Measurements from ENCODE around the gene TARM1. TPM values are rescaled to one million over a fixed set of nuclear protein-coding genes. Genes with fewer than 3 reads are reported as not detected.

TARM1 gene
- 0.05 TPM for total RNA-seq
- polyA plus RNA-seq, result not detected
- long read RNA-seq, donor 1, result 0 reads
- long read RNA-seq, donor 2, result 0 reads
- long read RNA-seq, donor 3, result 0 reads
- long read RNA-seq, donor 4, result 0 reads
- long read RNA-seq, donor 5, result 0 reads
- long read RNA-seq, donor 6, result 0 reads
- long read RNA-seq, donor 7, result 0 reads
- long read RNA-seq, donor 8, result 0 reads
- long read RNA-seq, donor 9, result 0 reads
- long read RNA-seq, donor 10, partial matches to known transcripts, result 96 of 212 reads
- long read RNA-seq, donor 10, other reads (novel, unspliced or antisense), result 116 of 212 reads

GRCh38 chr19:54081032-54081431 lies at the start of gene TARM1:
Gene TARM1 (minus strand): TSS chr19:54081365. CDS start chr19:54081340, 25 bp downstream.
- Histone ChIP-seq H3K4me3 (ENCODE audit: low read length in 2 of 2) (no peak within 1 kb of the TSS), H3K4me1 (ENCODE audit: control insufficient read depth in 2 of 2, insufficient read depth in 2 of 2, low read length in 2 of 2) (no peaks in the 10 kb centered on the region), H3K27ac (ENCODE audit: low read depth in 1 of 2, low read length in 1 of 2) (no peak within 1 kb of the TSS), H3K27me3 (ENCODE audit: control insufficient read depth in 2 of 2, insufficient read depth in 1 of 2, low read length in 1 of 2) (no peaks in the 10 kb centered on the region), H3K36me3 (ENCODE audit: control insufficient read depth in 2 of 2, insufficient read depth in 2 of 2, low read length in 1 of 2) (no peaks in the 10 kb centered on the region), H3K9me3 (ENCODE audit: control insufficient read depth in 2 of 2, insufficient read depth in 1 of 2, low read length in 1 of 2) (peaks cover 3 to 8% of the 10 kb centered on the region in 2 donors)
- DNase-seq (ENCODE audit: low read depth in 6 of 9, low spot score in 9 of 9), result no peak
- 83% methylated on average over 7 of the region's 7 CpGs for WGBS

DNA sequence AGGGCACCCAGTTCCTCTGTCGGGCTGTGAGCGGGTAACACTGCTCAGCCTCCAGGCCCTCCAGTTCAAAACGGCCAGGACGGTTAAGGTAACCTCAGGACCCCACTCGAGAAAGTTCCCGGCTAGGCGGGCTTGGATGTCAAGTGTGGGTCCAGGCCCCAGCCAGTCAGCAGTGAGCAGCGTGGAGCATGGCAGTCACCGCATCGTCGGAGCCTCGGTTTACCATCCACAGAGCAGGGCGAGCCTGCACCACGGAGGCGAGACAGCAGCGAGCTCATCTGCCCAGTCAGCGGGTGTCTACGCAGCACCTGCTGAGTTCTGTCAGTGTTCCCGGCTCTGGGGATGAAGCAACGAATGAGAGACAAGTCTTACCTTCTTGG lies 48.4 kb upstream of the TARM1 start:
- Histone ChIP-seq H3K9me3 (ENCODE audit: control insufficient read depth in 2 of 2, insufficient read depth in 1 of 2, low read length in 1 of 2) (peaks cover 2 to 4% of the 10 kb centered on the region in 2 donors), H3K36me3 (ENCODE audit: control insufficient read depth in 2 of 2, insufficient read depth in 2 of 2, low read length in 1 of 2) (peaks cover 44 to 56% of the 10 kb centered on the region in 2 donors), H3K4me1 (ENCODE audit: control insufficient read depth in 2 of 2, insufficient read depth in 2 of 2, low read length in 2 of 2) (no peaks in the 10 kb centered on the region), H3K27me3 (ENCODE audit: control insufficient read depth in 2 of 2, insufficient read depth in 1 of 2, low read length in 1 of 2) (no peaks in the 10 kb centered on the region), H3K27ac (ENCODE audit: low read depth in 1 of 2, low read length in 1 of 2) (no peak overlapping the region), H3K4me3 (ENCODE audit: low read length in 2 of 2) (no peak overlapping the region)
- 97% methylated on average over 20 of the region's 20 CpGs for WGBS
- DNase-seq (ENCODE audit: low read depth in 6 of 9, low spot score in 9 of 9), result no peak

DNA sequence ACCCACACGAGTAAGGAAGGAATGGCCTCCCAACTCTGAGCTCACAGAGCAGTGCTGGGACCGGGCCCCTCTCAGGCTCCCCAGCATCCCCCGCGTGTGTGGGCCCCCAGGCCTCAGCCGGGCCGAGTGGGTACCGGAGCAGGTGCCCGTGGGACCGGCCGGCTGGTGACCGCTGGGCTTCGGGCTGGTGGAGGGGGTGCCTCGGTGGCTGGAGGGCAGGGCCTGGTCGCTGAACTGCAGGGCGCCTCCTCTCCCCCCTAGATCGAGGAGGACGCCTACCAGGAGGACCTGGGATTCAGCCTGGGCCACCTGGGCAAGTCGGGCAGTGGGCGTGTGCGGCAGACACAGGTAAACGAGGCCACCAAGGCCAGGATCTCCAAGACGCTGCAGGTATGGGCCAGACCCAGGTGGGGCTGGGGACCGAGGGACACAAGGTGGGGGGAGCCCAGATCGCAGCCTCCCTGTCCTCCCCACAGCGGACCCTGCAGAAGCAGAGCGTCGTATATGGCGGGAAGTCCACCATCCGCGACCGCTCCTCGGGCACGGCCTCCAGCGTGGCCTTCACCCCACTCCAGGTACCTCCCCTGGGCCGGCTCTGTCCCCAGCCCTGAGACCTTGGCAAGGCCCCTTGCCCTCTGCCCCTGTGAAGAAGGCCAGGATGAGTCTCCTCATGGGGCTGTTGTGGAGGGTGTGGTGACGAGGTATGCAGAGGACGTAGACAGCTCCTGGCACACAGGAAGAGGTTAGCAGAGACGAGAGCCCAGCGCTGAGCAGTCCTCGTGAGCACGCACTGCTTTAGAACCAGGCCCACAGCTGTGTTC lies 47.8 kb upstream of the TARM1 start:
- H3K4me1 ChIP-seq (ENCODE audit: control insufficient read depth in 2 of 2, insufficient read depth in 2 of 2, low read length in 2 of 2), result no peaks in the 10 kb centered on the region
- H3K27ac ChIP-seq (ENCODE audit: low read depth in 1 of 2, low read length in 1 of 2), result no peak overlapping the region

DNA sequence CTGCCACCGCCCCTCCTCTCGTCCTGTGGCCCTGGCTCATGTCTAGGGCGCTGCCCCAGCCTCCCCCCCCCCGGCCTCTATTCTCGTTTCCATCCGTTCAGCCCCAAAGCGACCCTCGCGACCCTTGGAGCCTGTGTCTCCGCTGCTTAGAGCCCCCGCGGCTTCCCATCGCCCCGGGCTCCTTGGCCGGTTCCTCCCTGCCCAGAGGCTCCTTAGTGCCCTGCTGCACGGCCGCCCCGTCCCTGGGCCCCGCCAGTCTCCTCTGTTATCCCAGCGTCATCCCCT lies 47.2 kb upstream of the TARM1 start:
- 94% methylated on average over 20 of the region's 20 CpGs for WGBS
- H3K36me3 ChIP-seq (ENCODE audit: control insufficient read depth in 2 of 2, insufficient read depth in 2 of 2, low read length in 1 of 2), result peaks cover 55 to 68% of the 10 kb centered on the region in 2 donors
- DNase-seq (ENCODE audit: low read depth in 6 of 9, low spot score in 9 of 9), result no peak
- H3K27me3 ChIP-seq (ENCODE audit: control insufficient read depth in 2 of 2, insufficient read depth in 1 of 2, low read length in 1 of 2), result no peaks in the 10 kb centered on the region
- no peaks in the 10 kb centered on the region for H3K4me1 ChIP-seq (ENCODE audit: control insufficient read depth in 2 of 2, insufficient read depth in 2 of 2, low read length in 2 of 2)
- H3K9me3 ChIP-seq (ENCODE audit: control insufficient read depth in 2 of 2, insufficient read depth in 1 of 2, low read length in 1 of 2), result no peaks in the 10 kb centered on the region
- no peak overlapping the region for H3K4me3 ChIP-seq (ENCODE audit: low read length in 2 of 2)
- no peak overlapping the region for H3K27ac ChIP-seq (ENCODE audit: low read depth in 1 of 2, low read length in 1 of 2)

More for the DNA sequence above, 47.8 kb upstream of the TARM1 start:
- 99% methylated on average over 41 of the region's 41 CpGs for WGBS
- Histone ChIP-seq H3K4me3 (ENCODE audit: low read length in 2 of 2) (no peak overlapping the region), H3K27me3 (ENCODE audit: control insufficient read depth in 2 of 2, insufficient read depth in 1 of 2, low read length in 1 of 2) (no peaks in the 10 kb centered on the region), H3K36me3 (ENCODE audit: control insufficient read depth in 2 of 2, insufficient read depth in 2 of 2, low read length in 1 of 2) (peaks cover 49 to 62% of the 10 kb centered on the region in 2 donors), H3K9me3 (ENCODE audit: control insufficient read depth in 2 of 2, insufficient read depth in 1 of 2, low read length in 1 of 2) (peaks cover 2 to 4% of the 10 kb centered on the region in 2 donors)
- no peak for DNase-seq (ENCODE audit: low read depth in 6 of 9, low spot score in 9 of 9)

- WGBS, result 95% methylated on average over 44 of the region's 44 CpGs
- H3K9me3 ChIP-seq (ENCODE audit: control insufficient read depth in 2 of 2, insufficient read depth in 1 of 2, low read length in 1 of 2), result no peaks in the 10 kb centered on the region
- H3K4me1 ChIP-seq (ENCODE audit: control insufficient read depth in 2 of 2, insufficient read depth in 2 of 2, low read length in 2 of 2), result no peaks in the 10 kb centered on the region
- no peak overlapping the region for H3K4me3 ChIP-seq (ENCODE audit: low read length in 2 of 2)
- no peak overlapping the region for H3K27ac ChIP-seq (ENCODE audit: low read depth in 1 of 2, low read length in 1 of 2)
- peaks cover 57 to 73% of the 10 kb centered on the region in 2 donors for H3K36me3 ChIP-seq (ENCODE audit: control insufficient read depth in 2 of 2, insufficient read depth in 2 of 2, low read length in 1 of 2)
- no peak for DNase-seq (ENCODE audit: low read depth in 6 of 9, low spot score in 9 of 9)
- no peaks in the 10 kb centered on the region for H3K27me3 ChIP-seq (ENCODE audit: control insufficient read depth in 2 of 2, insufficient read depth in 1 of 2, low read length in 1 of 2)
Measured at GRCh38 chr19:54127688-54128440, 46.7 kb upstream of the TARM1 start.

DNA sequence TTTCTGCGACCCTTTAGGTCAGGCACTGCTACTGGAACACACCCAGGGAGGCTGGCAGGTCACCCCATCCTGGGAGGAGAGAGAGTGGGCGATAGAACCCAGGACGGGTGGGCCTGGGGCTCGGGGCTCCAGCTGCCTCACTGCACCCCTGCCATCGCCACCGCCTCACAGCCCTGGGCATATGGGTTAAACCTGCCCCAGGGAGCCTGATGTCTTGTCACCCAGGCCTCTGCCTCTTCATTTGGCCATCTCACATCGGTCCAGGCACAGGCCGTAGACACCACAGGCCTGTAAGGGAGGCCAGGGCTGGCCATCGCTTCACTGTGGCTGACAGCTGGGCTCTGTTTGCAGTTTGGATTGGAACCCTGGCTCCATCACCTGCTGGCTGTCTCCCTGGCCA lies 44.5 kb upstream of the TARM1 start:
- no peaks in the 10 kb centered on the region for H3K9me3 ChIP-seq (ENCODE audit: control insufficient read depth in 2 of 2, insufficient read depth in 1 of 2, low read length in 1 of 2)

DNA sequence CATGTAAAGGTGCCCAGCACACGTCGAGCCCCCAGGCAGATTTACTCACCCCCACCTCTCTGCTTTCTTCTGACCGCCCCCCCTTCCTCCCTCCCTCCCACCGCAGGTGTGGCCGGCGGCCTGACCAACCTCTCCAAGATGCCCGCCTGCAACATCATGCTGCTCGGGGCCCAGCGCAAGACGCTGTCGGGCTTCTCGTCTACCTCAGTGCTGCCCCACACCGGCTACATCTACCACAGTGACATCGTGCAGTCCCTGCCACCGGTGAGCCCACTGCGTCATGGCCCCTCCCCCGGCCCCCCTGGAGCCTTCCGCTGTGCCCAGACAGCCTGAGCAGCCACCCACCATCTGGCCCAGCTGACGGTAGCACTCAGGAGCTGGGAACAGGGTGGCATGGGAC lies 43.2 kb upstream of the TARM1 start:
- Histone ChIP-seq H3K27me3 (ENCODE audit: control insufficient read depth in 2 of 2, insufficient read depth in 1 of 2, low read length in 1 of 2) (no peaks in the 10 kb centered on the region), H3K36me3 (ENCODE audit: control insufficient read depth in 2 of 2, insufficient read depth in 2 of 2, low read length in 1 of 2) (peaks cover 62 to 86% of the 10 kb centered on the region in 2 donors), H3K9me3 (ENCODE audit: control insufficient read depth in 2 of 2, insufficient read depth in 1 of 2, low read length in 1 of 2) (no peaks in the 10 kb centered on the region), H3K27ac (ENCODE audit: low read depth in 1 of 2, low read length in 1 of 2) (no peak overlapping the region), H3K4me3 (ENCODE audit: low read length in 2 of 2) (no peak overlapping the region), H3K4me1 (ENCODE audit: control insufficient read depth in 2 of 2, insufficient read depth in 2 of 2, low read length in 2 of 2) (no peaks in the 10 kb centered on the region)
- WGBS, result 98% methylated on average over 19 of the region's 19 CpGs
- no peak for DNase-seq (ENCODE audit: low read depth in 6 of 9, low spot score in 9 of 9)

More for the DNA sequence above, 44.5 kb upstream of the TARM1 start:
- H3K27ac ChIP-seq (ENCODE audit: low read depth in 1 of 2, low read length in 1 of 2), result no peak overlapping the region
- no peaks in the 10 kb centered on the region for H3K27me3 ChIP-seq (ENCODE audit: control insufficient read depth in 2 of 2, insufficient read depth in 1 of 2, low read length in 1 of 2)
- no peak for DNase-seq (ENCODE audit: low read depth in 6 of 9, low spot score in 9 of 9)
- no peak overlapping the region for H3K4me3 ChIP-seq (ENCODE audit: low read length in 2 of 2)
- WGBS, result 96% methylated on average over 9 of the region's 9 CpGs
- peaks cover 59 to 83% of the 10 kb centered on the region in 2 donors for H3K36me3 ChIP-seq (ENCODE audit: control insufficient read depth in 2 of 2, insufficient read depth in 2 of 2, low read length in 1 of 2)
- no peaks in the 10 kb centered on the region for H3K4me1 ChIP-seq (ENCODE audit: control insufficient read depth in 2 of 2, insufficient read depth in 2 of 2, low read length in 2 of 2)

GRCh38 chr19:54123682-54124081 lies 42.5 kb upstream of the TARM1 start:
- Histone ChIP-seq H3K4me3 (ENCODE audit: low read length in 2 of 2) (no peak overlapping the region), H3K9me3 (ENCODE audit: control insufficient read depth in 2 of 2, insufficient read depth in 1 of 2, low read length in 1 of 2) (no peaks in the 10 kb centered on the region), H3K27ac (ENCODE audit: low read depth in 1 of 2, low read length in 1 of 2) (no peak overlapping the region), H3K4me1 (ENCODE audit: control insufficient read depth in 2 of 2, insufficient read depth in 2 of 2, low read length in 2 of 2) (no peaks in the 10 kb centered on the region), H3K27me3 (ENCODE audit: control insufficient read depth in 2 of 2, insufficient read depth in 1 of 2, low read length in 1 of 2) (no peaks in the 10 kb centered on the region), H3K36me3 (ENCODE audit: control insufficient read depth in 2 of 2, insufficient read depth in 2 of 2, low read length in 1 of 2) (peaks cover 59 to 79% of the 10 kb centered on the region in 2 donors)
- 98% methylated on average over 17 of the region's 17 CpGs for WGBS
- no peak for DNase-seq (ENCODE audit: low read depth in 6 of 9, low spot score in 9 of 9)

DNA sequence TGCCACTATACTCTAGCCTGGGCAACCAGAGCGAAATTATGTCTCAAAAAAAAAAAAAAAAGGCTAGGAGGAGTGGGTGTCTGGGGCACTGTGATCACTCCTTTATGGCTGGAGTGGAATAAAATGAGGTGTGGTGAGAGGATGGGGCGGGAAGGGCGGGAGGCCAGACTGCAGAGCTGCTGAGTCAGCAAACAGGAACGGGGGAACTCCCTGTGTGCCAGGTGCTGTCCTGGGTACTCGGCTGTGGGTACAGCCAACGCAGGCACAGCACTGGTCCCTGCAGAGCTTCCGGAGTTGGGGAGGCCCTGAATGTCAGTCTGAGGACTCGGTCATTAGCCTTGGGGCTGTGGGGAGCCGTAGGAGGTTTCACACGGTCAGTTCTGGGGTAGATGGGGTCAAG lies 40.1 kb upstream of the TARM1 start:
- Histone ChIP-seq H3K9me3 (ENCODE audit: control insufficient read depth in 2 of 2, insufficient read depth in 1 of 2, low read length in 1 of 2) (no peaks in the 10 kb centered on the region), H3K36me3 (ENCODE audit: control insufficient read depth in 2 of 2, insufficient read depth in 2 of 2, low read length in 1 of 2) (peaks cover 51 to 66% of the 10 kb centered on the region in 2 donors), H3K27ac (ENCODE audit: low read depth in 1 of 2, low read length in 1 of 2) (no peak overlapping the region), H3K27me3 (ENCODE audit: control insufficient read depth in 2 of 2, insufficient read depth in 1 of 2, low read length in 1 of 2) (no peaks in the 10 kb centered on the region), H3K4me3 (ENCODE audit: low read length in 2 of 2) (no peak overlapping the region), H3K4me1 (ENCODE audit: control insufficient read depth in 2 of 2, insufficient read depth in 2 of 2, low read length in 2 of 2) (peaks cover 4 to 10% of the 10 kb centered on the region in 2 donors)
- 98% methylated on average over 10 of the region's 10 CpGs for WGBS
- DNase-seq (ENCODE audit: low read depth in 6 of 9, low spot score in 9 of 9), result no peak
